Amniotic epithelial cell (primary cell): ENCODE measurements around the gene RBMS2.
"Not testable (repeated sequence)": the region's sequence is repeated elsewhere in the genome, so short reads cannot be mapped to it uniquely, and the experiment has no call there.

Source experiments
- DNase-seq: peaks from one replicate; pipeline ENCODE4 v3.0.0-alpha.2; 2010; ENCODE audit warnings: low read depth

Gene RBMS2

DNA sequence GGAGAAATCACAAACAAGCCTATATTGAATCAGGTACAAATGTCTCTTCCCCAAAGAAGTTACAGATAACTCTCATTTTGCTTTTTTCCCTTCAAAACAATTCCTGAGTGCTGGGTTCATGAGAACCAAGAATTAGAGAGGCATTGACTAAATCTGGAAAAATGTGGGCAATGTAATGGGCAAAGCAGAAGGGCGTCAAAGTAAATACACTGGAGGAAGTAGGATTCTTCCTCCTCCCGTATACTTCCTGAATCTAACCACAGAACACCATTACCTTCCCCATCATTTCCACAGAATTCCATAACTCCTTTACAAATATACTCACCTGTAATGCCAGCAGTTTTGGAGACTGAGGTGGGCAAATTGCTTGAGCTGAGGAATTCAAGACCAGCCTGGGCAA lies 3.0 kb upstream of the RBMS2 start:
- peak; percentile 50 for DNase-seq

DNA sequence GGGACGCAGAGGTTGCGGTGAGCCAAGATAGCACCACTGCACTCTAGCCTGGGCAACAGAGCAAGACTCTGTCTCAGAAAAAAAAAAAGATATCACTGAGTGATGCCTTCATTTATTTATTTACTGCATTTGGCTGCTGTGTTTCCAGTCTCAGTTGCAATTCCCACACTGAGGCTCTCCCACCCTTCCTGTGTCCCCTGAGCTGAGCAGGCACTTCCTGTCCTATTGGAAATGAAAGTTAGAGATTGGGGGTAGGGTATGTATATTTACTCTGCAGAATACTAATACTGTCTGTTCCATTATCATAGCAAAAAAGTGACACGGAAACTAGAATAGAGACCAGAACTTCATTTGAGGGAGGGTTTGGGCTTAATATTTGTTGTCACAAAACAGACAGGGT lies 1.6 kb upstream of the RBMS2 start:
- DNase-seq: no peak

DNA sequence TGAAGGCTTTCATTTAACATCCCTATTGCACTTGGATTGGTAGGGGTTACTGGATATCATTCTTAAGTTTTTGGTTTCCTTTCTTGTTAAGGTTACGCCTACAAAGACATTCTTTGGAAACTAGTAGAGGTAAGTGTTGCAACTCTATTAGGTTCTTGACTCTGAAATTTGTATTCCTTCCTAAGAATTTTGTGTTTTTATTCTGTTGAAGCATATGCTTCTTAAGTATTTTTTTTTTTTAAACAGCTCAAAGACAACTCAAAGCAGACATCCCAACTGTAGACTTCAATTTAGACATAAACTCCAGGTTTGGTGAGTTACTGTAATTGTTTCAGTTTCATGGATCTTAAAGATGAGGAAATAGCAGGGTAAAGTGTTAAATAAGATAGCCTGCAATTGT lies 1.1 kb upstream of the RBMS2 start:
- DNase-seq: peak; percentile 13

DNA sequence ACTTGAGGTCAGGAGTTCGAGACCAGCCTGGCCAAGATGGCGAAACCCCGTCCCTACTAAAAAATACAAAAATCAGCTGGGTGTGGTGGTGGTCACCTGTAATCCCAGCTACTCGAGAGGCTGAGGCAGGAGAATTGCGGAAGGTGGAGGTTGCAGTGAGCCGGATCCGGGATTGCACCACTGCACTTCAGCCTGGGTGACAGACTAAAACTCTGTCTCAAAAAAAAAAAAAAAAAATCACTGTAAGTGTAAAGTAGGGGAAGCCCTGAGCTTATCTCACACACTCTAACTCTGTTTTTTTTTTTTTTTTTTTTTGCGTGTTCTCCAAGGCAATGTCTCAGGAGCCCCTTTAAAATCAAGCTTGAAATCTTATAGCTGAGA lies 421 bp upstream of the RBMS2 start:
- DNase-seq: no peak

DNA sequence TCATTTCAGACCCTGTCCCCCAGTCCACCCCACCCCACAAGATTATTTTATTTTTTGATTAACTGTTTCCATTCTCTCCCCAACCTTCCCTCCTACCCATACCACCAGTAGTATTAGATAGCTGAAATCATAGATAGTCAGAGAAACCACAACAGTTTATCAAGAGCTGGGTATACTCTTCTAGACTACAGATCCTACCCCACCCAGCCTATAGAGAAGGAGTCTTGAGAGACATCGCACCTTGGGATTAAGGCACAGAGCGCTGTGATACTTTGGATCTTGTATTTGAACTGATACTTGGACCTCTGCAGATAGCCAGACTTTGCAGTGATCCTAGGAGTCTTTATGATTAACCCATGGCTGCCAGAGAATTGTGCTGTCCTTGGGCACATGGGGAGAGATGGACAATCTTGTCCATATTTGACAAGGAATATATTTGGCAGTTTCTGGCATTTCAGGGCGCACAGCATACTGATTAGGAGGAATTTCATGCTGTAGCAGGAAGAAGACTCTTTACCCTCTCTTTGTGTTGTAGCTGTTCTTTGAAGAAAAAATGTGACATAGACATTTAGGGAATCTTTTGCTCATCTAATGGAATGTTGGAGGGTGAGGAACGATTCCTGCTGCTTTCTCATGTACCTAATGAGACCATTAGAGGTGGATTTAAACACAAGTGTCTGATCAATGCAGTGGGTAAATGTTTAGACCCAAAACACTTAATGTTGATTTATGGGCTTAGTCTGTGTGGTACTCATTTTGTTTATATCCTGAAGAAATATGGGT lies 982 bp downstream of the RBMS2 start:
- DNase-seq: peak; percentile 38

DNA sequence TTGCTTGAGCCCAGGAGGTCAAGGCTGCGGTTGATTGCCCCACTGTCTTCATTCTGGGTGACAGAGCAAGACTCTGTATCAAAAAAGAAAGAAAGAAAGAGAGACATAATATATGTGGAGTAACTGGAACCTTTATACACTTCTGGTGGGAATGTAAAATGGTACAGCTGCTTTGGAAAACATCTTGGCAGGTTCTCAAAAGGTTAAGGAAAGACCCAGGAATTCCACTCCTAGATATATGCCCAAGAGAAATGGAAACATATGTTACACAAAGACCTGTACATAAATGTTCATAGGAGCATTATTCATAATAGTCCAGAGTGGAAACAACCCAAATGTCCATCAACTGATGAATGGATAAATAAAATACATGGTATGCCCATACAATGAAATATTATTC lies 7.2 kb downstream of the RBMS2 start:
- DNase-seq: no peak

DNA sequence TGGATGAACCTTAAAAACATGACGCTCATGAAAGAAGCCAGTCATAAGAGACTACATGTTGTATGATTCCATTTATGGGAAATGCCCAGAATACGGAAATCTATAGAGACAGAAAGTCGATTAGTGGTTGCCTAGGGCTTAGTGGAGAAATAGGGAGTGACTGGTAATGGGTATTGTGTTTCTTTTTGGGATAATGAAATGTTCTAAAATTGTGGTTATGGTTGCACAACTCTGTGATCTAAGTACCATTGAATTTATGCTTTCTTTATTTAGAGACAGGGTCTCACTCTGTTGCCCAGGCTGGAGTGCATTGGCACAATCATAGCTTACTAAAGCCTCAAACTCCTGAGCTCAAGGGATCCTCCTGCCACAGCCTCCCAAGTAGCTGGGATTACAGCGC lies 8.0 kb downstream of the RBMS2 start:
- peak; percentile 38 for DNase-seq

DNA sequence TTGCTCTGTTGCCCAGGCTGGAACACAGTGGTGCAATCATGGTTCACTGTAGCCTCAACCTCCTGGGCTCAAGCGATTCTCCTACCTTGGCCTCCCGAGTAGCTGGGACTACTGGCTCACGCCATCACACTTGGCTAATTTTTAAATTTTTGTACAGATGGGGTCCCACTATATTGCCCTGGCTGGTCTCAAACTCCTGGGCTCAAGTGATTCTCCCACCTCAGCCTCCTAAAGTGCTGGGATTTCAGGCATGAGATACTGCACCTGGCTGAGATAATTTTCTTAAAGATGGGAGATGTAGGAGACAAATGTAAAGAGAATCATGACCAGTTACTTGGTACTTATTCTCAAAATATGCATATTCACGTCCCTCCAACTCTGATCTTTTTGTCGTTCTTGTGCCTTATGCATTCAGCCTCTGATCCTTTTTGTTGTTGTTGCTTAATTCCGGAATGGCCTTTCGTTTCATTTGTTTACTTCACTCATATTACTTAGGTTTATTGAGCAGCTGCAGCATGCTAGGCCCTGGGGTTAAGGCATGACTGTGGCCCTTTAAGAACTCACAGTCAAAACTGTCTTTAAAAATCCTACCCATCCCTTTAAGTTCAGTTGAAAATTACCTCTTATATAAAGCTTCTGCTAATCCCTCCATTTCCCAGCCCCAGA lies 8.9 kb downstream of the RBMS2 start:
- DNase-seq: no peak

DNA sequence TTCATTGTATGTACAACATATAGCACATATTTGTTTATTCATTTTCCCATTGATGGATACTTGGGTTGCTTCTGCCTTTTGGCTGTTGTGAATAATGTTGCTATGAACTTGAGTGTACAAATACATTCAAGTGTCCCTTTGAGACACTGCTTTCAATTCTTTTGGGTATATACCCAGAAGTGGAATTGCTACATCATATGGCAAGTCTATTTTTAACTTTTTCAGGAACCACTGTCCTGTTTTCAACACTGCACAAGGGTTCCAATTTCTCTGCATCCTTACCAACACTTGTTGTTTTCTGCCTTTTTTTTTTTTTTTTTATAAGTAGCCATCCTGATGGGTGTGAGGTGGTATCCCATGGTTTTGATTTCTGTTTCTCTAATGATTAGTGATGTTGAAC lies 15.9 kb downstream of the RBMS2 start:
- no peak for DNase-seq

DNA sequence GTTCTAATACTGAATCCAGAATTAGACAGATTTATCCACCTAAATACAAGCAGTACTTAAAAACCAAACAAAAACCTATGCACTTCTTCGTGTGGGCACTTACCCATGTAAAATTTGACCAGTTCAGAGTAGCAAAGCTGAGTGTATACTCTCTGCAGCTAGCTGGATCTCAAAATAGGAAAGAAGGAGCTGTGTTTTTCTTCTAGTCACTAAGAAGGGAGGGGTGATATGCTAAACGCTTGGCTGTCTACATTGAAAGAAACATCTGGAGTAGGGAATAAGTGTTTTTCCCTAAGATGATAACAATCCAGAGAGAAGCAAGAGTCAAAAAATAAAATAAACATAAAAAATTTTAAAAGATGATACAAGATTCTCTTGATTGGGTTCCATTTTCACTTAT lies 20.0 kb downstream of the RBMS2 start:
- DNase-seq: no peak

DNA sequence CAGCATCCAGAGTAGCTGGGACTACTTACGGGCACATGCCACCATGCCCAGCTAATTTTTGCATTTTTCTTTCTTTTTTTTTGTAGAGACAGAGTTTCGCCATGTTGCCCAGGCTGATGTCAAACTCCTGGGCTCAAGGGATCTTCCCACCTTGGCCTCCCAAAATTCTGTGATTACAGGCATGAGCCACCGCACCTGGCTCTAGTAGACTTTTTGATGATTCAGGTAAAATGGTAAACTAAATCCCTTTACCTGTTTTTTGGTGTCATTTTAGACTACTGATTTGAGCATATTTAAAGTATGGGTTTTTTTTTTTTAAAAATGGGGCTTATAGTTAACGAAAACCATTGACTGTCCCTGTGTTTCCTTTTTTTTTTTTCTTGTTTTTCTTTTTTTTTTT lies 20.5 kb downstream of the RBMS2 start:
- DNase-seq: no peak

DNA sequence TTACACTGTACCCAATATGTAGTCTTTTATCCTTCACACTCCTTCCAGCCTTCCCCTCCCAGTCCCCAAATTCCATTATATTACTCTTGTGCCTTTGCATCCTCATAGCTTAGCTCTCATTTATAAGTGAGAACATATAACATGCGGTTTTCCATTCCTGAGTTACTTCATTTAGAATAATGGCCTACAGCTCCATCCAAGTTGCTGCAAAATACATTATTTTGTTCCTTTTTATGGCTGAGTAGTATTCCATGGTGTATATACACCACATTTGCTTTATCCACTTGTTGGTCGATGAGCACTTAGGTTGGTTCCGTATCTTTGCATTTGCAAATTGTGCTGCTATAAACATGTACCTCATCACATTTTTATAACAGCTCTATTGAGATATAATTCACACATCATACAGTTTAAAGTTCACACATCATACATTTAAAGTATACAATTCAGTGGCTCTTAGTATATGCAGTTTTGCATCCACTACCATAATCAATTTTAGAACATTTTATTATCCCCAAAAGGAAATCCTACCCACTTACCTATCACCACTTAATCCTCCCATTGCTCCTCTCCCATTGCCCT lies 23.5 kb downstream of the RBMS2 start:
- DNase-seq: no peak

DNA sequence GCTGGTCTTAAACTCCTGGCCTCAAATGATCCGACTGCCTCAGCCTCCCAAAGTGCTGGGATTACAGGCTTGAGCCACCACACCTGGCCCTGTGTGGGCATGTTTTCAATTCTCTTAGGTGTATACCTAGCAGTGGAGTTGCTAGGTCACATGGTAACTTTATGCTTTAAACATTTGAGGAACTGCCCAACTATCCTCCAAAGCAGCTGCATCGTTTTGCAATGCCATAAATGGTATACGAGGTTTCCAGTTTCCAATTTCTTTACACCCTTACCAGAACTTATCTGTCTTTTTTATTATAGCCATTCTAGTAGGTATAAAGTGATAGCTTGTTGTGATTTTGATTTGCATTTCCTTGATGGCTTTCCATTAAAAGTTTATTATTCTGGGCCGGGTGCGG lies 25.1 kb downstream of the RBMS2 start:
- DNase-seq: no peak

DNA sequence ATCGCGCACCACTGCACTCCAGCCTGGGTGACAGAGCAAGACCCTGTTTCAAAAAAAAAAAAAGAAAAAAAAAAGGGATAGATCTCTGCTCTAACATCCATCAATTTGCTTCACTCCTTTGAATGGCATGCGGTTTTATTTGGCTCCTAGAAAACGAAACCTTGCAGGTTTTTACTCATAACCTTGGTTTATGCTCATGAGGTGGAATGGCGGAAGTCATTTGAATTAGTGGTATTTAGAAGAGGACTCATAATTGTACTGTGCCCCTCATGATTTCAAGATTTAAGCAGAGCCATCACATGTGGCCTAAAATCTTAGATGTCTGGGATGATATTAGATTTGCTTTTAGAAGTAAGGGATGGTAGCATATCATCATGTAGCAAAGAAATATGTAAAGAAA lies 29.4 kb downstream of the RBMS2 start:
- DNase-seq: no peak

DNA sequence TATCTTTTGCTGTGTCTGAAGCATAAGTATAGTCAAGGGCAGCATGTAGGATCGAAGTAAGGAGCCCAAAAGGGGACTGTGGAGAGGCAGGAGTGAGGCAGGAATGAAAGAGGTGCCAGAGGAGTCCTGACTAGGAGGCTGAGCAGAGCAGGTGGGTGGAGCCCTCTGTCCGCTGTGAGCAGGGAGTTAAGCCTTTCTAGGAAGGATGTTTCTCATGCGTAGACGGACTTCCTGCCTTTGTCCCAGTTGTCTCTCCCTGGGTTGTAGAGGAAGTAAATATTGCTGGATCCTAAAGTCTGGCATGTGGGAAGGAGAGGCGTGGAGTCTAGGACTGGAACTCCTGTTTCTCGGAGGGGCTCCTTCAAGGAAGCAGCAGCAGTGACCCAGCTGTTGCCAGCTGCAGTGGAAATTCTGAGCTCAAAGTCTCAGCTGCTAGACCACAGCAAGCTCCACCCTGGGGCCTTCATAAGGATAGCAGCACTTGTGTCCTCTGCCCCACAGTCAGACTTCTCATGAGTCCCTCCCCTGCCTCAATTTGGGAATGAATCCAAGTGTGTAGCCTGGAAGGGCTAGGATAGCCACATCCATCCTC lies 44.0 kb downstream of the RBMS2 start:
- DNase-seq: peak; percentile 76

DNA sequence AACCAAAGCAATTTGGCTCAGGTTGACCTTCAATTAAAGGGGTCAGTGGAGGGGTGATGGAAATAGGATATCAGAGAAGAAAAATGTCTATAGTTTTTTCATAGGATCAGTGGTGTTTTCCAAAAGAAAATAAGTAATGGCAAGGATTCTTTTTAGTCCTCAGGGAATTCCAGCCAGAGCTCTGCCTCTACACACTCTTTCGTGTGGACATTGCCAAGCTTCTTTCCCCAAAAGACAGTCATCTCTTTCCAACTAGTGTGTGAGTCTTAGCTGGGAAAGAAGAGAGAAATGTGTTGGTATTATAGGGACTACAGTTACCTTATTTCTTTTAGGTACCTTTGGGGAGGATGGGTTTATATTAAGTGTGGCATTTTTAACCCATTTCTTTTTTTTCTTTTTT lies 46.5 kb downstream of the RBMS2 start:
- no peak for DNase-seq

DNA sequence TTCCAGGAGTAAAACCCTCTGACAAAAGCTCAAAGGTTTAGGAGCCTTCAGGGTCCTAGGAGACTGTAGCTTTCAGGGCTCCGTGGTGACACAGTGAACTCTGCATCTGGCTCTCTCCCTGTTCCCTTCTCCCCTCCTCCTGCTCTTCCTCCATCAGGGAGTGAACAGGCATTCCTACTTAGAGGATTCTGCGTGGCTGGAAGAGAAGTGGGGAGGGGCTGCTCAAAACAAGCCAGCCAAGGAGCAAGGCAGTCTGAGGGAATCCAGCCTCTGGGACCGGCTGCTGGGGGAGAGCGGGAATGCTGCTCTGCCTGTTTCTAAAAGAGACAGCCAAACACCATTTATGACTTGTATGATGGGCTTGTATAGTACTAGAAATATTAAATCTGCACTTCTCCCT lies 49.5 kb downstream of the RBMS2 start:
- DNase-seq: peak; percentile 18

DNA sequence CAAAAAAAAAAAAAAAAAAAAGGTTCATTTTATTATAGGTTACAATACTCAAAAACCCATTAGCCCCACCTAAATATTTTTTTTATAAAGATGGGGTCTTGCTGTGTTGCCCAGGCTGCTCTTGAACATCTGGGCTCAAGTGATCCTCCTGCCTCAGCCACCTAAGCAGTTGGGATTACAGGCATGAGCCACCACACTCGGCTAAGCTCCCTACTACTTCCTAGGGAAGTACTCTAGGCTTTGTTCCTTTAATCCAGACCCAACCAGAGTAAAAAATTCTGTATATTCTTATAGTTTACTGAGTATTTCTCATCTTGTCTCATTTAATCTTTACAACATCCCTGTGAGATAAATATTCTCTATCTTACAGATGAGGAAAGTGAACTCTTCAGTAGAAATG lies 50.7 kb downstream of the RBMS2 start:
- no peak for DNase-seq

DNA sequence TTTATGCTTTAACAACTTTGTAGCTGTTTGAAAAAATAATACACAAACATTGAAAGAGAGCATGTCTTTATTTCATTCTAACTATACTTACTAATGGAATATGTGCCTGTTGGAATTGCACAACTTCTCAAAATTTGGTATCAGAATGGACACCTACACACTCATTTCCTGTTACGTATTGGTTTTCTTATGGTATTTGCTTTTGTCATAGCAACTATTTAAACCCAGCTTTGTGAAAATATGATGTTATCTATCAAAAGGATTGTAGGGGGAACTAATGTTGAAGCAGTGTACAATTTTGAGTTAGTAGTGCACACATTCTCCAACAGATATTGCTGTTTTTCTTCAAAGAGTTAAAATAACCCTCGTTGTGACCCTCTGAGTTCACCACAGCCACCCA lies 52.6 kb downstream of the RBMS2 start:
- peak; percentile 60 for DNase-seq

DNA sequence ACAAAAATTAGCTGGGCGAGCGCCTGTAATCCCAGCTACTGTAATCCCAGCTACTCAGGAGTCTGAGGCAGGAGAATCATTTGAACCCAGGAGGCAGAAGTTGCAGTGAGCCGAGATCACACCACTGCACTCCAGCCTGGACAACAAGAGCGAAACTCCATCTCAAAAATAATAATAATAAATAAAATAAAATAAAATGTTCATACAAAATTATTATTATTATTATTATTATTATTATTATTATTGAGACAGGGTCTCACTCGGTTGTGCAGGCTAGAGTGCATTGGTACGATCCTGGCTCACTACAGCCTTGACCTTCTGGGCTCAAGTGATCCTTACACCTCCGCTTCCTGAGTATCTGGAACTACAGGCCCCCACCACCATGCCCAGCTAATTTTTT lies 55.6 kb downstream of the RBMS2 start:
- not testable (repeated sequence) for DNase-seq

DNA sequence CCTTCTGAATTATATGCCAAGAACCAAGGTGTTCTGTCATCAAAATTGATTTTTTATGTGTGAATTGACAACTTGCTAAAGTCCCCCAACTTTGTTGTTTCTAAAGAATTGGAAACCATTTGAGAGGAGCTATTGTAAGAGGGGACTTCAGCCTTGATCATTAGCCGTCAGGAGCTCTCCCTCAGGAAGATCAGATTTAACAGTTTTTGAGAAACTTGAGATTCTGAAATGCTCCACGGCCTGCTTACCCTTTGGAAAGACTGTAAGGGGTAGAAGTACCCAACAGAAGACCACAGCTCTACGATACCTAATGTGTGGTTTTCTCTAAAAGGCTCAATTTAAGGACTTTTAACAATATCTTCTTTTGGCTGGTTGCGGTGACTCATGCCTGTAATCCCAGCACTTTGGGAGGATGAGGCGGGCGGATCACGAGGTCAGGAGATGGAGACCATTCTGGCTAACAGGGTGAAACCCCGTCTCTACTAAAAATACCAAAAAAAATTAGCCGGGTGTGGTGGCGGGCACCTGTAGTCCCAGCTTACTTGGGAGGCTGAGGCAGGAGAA lies 57.4 kb downstream of the RBMS2 start:
- no peak for DNase-seq

DNA sequence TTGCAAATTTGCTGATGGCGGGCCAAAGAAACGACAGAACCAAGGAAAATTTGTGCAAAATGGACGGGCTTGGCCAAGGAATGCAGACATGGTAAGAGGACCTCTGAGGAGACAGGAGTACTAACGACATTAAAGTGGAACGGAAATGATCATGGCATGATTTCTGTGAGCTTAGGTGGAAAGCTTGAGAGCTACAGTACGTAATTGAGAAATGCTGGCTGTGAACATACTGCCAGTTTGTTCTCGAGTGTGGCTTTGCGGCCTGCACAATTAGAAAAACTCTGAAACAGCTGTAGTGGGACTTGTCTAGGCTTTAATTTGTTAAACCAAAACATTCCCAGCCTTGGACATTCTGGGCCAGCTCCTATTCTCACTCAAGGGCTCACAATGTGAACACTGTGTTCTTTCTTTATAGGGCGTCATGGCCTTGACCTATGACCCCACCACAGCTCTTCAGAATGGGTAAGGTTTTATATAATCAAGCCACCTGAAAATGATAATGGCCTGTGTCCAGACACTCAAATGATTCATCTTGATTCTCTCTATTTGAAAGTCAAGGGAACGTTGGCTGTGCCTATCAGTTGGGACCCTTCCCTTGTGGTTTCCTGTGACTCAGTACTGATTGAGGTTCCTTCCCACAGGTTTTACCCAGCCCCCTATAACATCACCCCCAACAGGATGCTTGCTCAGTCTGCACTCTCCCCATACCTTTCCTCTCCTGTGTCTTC lies 60.0 kb downstream of the RBMS2 start:
- peak; percentile 32 for DNase-seq
